ENCODE measurements around the gene DBF4B. TPM values are rescaled to one million over a fixed set of nuclear protein-coding genes. Genes with fewer than 3 reads are reported as not detected.
A peak's percentile ranks its signal among the peaks of the same experiment; 100 is the strongest.

DBF4B gene
- total RNA-seq, 1 experiment from 2014 or later = 32.9 TPM

DNA sequence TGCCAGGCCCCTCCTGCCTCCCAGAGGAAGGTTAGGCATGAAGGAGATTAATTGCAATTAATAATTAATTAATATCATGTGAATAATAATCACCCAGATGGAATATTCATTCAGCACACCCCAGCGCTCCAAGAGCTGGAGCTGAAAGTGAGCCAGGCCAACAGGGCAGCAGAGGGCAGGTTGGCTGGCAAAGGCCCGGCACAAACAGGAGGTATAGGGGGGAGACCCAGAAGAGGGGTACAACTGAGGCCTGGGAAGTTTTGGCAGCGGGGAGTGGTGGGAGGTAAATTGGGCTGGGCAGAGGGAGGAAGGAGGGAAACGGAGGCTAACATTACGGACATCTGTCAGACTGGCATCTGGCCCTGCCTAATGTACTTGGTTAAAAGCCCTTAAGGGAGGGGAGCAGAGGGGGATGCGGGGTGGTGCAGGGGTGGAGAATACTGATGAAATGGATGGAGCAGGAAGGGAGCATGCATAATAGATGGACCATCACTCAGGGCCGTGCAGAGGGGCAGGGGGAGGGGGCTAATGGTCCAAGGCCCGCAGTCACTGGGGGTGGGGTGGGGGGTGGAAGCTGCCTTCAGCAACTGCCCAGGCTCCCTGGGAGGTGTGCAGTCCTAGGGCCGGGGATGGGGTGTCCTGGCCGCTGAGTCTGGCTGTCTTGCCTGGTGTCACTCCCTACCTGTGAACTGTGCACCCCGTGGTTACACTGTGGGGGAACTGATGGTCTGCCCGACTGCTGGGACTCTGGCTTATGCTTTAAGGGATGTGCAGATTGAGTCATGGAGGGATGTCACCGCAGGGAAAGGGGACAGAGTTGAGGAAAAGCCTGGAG lies 52.2 kb downstream of the DBF4B start (continued):
- TF ChIP-seq, protein P1, sequence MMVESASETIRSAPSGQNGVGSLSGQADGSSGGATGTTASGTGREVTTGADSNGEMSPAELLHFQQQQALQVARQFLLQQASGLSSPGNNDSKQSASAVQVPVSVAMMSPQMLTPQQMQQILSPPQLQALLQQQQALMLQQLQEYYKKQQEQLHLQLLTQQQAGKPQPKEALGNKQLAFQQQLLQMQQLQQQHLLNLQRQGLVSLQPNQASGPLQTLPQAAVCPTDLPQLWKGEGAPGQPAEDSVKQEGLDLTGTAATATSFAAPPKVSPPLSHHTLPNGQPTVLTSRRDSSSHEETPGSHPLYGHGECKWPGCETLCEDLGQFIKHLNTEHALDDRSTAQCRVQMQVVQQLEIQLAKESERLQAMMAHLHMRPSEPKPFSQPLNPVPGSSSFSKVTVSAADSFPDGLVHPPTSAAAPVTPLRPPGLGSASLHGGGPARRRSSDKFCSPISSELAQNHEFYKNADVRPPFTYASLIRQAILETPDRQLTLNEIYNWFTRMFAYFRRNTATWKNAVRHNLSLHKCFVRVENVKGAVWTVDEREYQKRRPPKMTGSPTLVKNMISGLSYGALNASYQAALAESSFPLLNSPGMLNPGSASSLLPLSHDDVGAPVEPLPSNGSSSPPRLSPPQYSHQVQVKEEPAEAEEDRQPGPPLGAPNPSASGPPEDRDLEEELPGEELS (CRISPR knock-in tag; IDR thresholded peaks at IDR 0.05) = no peak
- TF ChIP-seq, protein P2, sequence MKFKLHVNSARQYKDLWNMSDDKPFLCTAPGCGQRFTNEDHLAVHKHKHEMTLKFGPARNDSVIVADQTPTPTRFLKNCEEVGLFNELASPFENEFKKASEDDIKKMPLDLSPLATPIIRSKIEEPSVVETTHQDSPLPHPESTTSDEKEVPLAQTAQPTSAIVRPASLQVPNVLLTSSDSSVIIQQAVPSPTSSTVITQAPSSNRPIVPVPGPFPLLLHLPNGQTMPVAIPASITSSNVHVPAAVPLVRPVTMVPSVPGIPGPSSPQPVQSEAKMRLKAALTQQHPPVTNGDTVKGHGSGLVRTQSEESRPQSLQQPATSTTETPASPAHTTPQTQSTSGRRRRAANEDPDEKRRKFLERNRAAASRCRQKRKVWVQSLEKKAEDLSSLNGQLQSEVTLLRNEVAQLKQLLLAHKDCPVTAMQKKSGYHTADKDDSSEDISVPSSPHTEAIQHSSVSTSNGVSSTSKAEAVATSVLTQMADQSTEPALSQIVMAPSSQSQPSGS (CRISPR knock-in tag; IDR thresholded peaks at IDR 0.05; ENCODE audit: borderline replicate concordance, low read depth) = no peak
- TF ChIP-seq ESRRA (CRISPR knock-in tag; IDR thresholded peaks at IDR 0.05; ENCODE audit: borderline replicate concordance) = no peak
- no peak for TF ChIP-seq SP1 (CRISPR knock-in tag; conservative IDR thresholded peaks at IDR 0.05)
- TF ChIP-seq FOXK1 (CRISPR knock-in tag; IDR thresholded peaks at IDR 0.05) = no peak
- TF ChIP-seq, protein P3, sequence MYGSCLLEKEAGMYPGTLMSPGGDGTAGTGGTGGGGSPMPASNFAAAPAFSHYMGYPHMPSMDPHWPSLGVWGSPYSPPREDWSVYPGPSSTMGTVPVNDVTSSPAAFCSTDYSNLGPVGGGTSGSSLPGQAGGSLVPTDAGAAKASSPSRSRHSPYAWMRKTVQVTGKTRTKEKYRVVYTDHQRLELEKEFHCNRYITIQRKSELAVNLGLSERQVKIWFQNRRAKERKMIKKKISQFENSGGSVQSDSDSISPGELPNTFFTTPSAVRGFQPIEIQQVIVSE (CRISPR knock-in tag; IDR thresholded peaks at IDR 0.05; ENCODE audit: borderline replicate concordance) = no peak
- no peak for TF ChIP-seq JUN (CRISPR knock-in tag; IDR thresholded peaks at IDR 0.05)
- TF ChIP-seq EMX1 (CRISPR knock-in tag; IDR thresholded peaks at IDR 0.05) = no peak
- TF ChIP-seq NFATC4 (CRISPR knock-in tag; IDR thresholded peaks at IDR 0.05) = no peak
- TF ChIP-seq NR1H2 (CRISPR knock-in tag; IDR thresholded peaks at IDR 0.05) = no peak
- TF ChIP-seq SOX15 (CRISPR knock-in tag; IDR thresholded peaks at IDR 0.05) = no peak
- TF ChIP-seq JAZF1 (CRISPR knock-in tag; IDR thresholded peaks at IDR 0.05) = no peak
- TF ChIP-seq KAT7 (CRISPR knock-in tag; IDR thresholded peaks at IDR 0.05; ENCODE audit: borderline replicate concordance) = no peak

DNA sequence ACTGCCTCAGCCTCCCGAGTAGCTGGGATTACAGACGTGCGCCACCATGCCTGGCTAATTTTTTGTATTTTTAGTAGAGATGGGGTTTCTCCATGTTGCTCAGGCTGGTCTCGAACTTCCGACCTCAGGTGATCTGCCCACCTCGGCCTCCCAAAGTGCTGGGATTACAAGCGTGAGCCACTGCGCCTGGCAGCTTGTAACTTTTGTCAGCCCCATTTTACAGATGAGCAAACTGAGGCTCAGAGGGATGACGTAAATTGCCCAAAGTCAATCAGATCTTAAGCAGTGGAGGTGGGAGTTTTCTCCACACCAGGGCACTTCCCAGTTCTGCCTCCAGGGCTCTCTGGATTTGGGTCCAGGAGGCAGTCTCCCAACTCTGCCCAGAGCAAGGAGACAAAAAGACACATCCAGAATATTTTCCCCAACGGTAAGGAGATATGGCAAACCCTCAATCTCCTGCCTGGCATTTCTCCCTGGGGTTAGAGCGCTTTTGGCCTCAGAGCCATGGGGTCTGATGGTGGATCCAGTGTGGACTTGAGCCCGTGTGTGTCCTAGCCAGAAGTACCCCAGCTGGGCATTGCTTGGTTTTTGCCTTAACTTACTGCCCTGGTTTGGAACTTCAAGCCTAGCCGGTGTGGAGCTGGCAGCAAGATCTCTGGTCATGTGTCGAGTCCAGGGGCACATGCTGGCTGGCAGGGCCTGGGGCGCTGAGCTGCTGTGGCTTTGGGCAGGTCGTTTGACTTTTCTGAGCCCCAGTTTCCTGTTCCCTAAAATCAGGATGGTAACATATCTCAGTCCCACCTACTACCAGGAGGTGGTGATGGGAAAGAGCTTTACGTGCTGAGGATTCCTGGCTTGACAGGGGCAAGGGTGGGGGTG lies 53.7 kb downstream of the DBF4B start:
- Mint-ChIP-seq H3K9me3 (no peaks in the 10 kb centered on the region), H3K27ac (no peak overlapping the region)
- CTCF ChIA-PET = interaction anchor here (0.6 to 3.7 kb wide), 11 partner anchors 9 to 377 kb away, joined by 3 to 16 read pairs (median 3); no protein-coding TSS in a partner anchor

More for the DNA sequence above, 53.7 kb downstream of the DBF4B start:
- Mint-ChIP-seq H3K27me3 (ENCODE audit: low read depth) (peaks cover 61% of the 10 kb centered on the region), H3K36me3 (no peaks in the 10 kb centered on the region), H3K4me3 (no peak overlapping the region), H3K4me1 (peaks cover 6% of the 10 kb centered on the region; the same call in 1 of the 2 replicates)
- ATAC-seq (no peak), DNase-seq (ENCODE audit: low spot score) (no peak)
- TF ChIP-seq FOXK1 (CRISPR knock-in tag; IDR thresholded peaks at IDR 0.05) (no peak), GABPB1 (CRISPR knock-in tag; IDR thresholded peaks at IDR 0.05) (no peak), GTF2I (CRISPR knock-in tag; conservative IDR thresholded peaks at IDR 0.05) (0 out of 2 replicates have a peak, but pooled peaks have one; percentile 9), TP53 (CRISPR knock-in tag; IDR thresholded peaks at IDR 0.05) (no peak), ELF4 (CRISPR knock-in tag; IDR thresholded peaks at IDR 0.05; ENCODE audit: low read depth) (no peak)
- TF ChIP-seq, protein P4, sequence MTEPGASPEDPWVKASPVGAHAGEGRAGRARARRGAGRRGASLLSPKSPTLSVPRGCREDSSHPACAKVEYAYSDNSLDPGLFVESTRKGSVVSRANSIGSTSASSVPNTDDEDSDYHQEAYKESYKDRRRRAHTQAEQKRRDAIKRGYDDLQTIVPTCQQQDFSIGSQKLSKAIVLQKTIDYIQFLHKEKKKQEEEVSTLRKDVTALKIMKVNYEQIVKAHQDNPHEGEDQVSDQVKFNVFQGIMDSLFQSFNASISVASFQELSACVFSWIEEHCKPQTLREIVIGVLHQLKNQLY (CRISPR knock-in tag; IDR thresholded peaks at IDR 0.05) = no peak
- TF ChIP-seq, protein P5, sequence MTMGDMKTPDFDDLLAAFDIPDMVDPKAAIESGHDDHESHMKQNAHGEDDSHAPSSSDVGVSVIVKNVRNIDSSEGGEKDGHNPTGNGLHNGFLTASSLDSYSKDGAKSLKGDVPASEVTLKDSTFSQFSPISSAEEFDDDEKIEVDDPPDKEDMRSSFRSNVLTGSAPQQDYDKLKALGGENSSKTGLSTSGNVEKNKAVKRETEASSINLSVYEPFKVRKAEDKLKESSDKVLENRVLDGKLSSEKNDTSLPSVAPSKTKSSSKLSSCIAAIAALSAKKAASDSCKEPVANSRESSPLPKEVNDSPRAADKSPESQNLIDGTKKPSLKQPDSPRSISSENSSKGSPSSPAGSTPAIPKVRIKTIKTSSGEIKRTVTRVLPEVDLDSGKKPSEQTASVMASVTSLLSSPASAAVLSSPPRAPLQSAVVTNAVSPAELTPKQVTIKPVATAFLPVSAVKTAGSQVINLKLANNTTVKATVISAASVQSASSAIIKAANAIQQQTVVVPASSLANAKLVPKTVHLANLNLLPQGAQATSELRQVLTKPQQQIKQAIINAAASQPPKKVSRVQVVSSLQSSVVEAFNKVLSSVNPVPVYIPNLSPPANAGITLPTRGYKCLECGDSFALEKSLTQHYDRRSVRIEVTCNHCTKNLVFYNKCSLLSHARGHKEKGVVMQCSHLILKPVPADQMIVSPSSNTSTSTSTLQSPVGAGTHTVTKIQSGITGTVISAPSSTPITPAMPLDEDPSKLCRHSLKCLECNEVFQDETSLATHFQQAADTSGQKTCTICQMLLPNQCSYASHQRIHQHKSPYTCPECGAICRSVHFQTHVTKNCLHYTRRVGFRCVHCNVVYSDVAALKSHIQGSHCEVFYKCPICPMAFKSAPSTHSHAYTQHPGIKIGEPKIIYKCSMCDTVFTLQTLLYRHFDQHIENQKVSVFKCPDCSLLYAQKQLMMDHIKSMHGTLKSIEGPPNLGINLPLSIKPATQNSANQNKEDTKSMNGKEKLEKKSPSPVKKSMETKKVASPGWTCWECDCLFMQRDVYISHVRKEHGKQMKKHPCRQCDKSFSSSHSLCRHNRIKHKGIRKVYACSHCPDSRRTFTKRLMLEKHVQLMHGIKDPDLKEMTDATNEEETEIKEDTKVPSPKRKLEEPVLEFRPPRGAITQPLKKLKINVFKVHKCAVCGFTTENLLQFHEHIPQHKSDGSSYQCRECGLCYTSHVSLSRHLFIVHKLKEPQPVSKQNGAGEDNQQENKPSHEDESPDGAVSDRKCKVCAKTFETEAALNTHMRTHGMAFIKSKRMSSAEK (CRISPR knock-in tag; IDR thresholded peaks at IDR 0.05; ENCODE audit: borderline replicate concordance) = no peak
- TF ChIP-seq, protein P6, sequence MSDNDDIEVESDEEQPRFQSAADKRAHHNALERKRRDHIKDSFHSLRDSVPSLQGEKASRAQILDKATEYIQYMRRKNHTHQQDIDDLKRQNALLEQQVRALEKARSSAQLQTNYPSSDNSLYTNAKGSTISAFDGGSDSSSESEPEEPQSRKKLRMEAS (CRISPR knock-in tag; IDR thresholded peaks at IDR 0.05) = no peak
- TF ChIP-seq, protein P7, sequence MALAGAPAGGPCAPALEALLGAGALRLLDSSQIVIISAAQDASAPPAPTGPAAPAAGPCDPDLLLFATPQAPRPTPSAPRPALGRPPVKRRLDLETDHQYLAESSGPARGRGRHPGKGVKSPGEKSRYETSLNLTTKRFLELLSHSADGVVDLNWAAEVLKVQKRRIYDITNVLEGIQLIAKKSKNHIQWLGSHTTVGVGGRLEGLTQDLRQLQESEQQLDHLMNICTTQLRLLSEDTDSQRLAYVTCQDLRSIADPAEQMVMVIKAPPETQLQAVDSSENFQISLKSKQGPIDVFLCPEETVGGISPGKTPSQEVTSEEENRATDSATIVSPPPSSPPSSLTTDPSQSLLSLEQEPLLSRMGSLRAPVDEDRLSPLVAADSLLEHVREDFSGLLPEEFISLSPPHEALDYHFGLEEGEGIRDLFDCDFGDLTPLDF (CRISPR knock-in tag; IDR thresholded peaks at IDR 0.05) = no peak
- POLR2A ChIA-PET = no interaction called here
